Hematopoietic multipotent progenitor cell treated with erythropoietin and hydrocortisone succinate and interleukin-3 and kit ligand, for 4 days (in vitro differentiated cells): Measurements from ENCODE around the gene PDGFA.

Experiments
- DNase-seq: peaks from one replicate; pipeline ENCODE4 v3.0.0-alpha.2; 2015

PDGFA gene

DNA sequence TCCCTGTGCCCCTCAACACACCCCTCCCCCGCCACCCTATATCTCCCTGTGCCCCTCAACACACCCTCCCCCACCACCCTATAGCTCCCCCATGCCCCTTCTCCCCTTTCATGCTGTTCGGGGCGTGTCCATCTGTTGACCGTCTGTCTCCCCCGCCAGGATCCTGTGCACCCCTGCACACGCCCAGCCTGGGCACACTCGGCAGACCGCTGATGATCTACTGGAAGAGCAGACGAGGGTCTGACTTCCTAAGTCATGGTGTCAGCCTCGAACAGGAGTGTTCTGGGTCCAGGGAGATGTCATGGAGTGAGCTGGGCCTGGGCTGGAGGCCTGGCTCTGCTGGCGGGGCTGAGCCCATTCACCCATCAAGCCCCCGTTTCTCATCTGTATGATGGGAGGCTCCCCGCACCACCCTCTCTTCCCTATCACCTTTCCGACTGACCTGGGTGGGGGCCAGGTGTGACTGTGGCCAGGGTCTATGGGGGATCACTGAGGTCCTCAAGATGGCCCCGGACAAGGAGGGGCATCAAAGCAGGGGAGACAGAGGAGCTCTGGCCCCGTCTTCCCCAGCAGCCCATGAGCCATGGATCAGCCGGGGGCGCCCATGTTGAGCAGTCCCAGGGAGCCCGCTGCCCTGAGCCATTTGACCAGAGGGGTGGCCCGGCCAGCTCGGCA lies 48.3 kb downstream of the PDGFA start:
- DNase-seq = no peak

DNA sequence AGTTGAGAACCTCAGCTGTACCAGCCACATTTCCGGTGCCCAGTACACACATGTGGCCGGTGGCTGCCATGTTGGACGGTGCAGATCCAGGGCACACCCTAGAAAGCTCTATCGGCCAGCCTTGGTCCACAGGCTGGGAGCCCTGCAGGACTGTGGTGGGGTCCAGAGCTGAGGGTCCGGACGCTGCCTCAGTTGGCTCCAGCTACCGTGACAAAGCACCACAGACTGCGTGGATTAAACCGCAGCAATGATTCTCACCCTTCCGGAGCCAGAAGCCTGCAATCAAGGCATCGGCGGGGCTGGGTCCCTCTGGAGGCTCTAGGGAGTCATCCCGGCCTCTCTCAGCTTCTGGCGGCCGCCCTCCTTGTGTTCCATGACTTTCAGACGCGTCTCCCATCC lies 50.1 kb downstream of the PDGFA start:
- no peak for DNase-seq

DNA sequence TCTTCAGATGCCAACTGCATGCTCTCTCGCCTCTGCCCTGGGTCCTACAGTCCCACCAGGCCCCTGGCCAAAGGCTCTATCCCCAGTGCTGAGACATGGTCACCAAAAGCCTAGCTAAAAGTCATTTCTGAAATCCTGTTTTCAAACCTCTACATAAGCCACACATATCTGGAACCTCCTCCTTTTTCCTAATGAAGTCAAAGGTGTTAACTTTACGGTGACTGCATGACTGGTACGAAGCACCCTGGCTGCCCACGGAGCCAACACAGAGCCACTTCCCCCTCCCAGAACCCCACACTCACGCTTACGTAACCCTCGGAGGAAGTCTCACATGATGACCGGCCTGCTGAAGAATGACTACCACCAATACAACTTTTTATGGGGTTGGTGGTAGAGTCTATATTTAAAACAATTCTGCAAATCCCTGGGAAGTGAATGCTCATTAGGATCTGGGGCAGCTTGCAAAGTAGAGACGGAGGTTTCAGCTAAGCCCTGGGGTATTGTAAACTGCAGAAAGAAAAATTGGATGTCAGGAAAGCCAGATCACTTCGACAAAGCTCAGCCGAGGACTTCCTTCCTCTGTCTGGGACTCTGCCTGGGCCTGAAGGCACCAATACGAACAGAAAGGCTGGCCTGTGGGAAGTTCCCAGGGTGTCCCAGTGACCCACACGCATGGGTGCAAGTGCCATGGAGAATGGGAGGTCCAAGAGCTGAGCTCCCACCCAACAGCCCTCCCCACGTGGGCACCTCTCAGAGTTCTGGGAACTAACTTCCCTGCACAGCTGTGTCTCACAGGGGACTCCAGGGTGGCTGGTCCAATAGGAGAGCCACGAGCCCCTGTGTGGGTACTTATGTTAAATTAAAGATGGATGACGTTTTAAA lies 50.7 kb downstream of the PDGFA start:
- DNase-seq = peak; percentile 71

- no peak for DNase-seq
These were observed 51.6 kb downstream of the PDGFA start for GRCh38 chr7:467856-468545.

- no peak for DNase-seq
These were observed 52.2 kb downstream of the PDGFA start for GRCh38 chr7:467393-467828.

GRCh38 chr7:466465-467191 lies 53.0 kb downstream of the PDGFA start:
- no peak for DNase-seq

GRCh38 chr7:465710-466400 lies 53.8 kb downstream of the PDGFA start:
- no peak for DNase-seq

DNA sequence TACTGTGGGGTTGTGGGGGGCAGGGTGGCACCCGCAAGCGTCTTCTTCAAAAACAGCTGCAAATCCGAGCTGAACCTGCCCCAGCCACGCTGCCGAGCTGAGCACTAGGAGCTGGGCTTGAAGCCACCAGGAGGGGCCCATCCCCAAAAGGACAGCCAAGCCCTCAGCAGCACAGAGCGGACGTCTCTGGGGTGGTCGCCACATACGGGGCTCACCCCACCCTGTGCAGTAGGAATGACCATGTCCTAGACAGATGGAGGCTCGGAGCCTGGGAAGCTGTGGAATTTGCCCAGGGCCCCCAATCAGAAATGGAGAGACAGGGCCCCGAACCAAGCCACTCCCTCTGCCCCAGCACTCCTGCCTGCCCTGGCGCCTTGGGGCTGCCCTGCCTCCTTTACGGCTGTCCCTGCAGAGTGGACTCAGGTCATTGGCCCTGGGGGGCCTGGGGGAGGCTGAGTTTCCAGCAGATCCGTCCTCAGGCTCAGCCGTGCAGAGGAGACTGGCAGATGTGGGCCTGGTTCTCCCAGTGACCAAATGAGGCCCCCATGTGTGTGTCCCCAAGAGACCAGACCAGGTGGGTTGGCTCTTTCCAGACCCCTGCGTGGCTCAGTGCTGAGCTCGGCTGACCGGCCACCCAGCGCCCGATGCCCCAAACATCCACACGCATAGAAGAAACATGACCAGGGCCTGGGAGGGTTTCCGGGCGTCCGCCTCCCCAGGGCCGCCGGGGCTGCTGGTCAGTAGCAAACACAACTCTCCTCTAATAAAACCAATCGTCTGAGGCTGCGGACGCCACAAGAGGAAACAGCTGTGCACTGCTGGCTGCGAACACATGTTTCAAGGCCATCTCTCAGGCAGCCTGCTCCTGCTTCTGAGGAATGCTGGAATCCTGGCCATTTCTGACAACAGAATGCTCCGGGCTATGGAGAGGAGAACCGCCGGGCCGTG lies 54.9 kb downstream of the PDGFA start:
- DNase-seq = no peak

- DNase-seq = no peak
These were observed 55.7 kb downstream of the PDGFA start for GRCh38 chr7:463817-464453.

DNA sequence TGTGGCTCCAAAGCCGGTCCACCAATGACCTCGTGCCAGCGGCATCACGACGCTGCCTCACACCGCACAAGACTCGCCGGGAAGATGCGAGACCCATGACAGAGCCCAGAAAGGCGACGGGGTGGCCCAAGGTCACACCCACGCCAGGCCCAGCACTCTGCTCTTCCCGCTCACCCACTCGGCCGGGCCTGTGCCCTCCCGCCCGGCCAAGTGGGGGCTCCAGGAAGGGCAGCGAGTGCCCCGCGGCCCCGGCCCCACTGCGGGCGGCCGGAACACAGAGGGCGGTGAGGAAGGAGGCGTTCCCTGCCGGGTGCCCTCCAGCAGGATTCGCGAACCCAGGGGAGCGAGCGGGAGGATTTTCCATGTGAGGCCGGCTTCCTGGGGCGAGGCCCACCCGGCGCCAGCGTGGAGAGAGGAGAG lies 56.3 kb downstream of the PDGFA start:
- no peak for DNase-seq

DNA sequence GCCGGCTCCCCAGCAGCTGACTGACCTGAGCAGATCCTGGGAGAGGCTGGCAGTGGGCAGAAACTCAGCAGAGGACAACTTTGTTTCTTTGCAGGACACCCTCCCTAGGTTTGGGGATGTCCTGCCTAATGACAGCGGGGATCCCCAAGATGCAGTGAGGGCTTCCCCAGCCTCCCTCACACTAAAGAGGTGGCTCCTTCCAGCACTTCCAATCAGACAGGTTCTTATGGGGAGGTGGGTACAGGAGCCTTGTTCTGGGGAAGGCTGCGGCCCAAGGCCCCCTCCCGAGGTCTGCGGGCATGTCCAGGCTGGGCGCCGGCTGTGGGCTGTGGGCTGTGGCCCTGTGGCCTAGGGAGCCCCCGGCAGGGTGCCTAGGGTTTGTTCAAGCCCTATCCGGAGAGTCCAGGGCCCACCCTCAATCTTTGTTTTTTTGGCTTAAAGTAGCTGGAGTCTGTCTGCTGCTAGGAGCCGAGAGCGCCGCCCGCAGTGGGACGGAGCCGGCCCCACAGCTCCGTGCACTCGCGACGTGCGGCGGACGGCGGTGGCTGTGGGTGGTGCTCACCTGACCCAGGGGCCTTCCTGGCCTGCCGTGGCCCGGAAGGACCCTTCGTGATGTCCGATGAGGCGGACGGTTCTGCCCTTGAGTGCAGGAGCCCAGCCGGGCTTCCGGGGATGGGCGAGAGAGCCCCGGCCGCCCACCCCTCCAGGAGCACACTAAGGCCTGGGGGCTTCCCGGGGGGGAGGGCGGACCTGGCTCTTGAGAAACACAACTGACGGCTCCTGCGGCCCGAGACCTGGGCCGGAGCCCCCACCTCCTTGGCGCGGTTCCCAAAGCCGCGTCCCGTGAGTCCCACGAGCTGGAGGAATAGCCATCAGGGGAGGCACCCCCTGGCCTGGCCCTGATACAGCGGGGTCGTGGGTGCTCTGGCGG lies 57.2 kb downstream of the PDGFA start:
- DNase-seq = no peak

- DNase-seq = no peak
These were observed 58.0 kb downstream of the PDGFA start for GRCh38 chr7:461453-462172.

DNA sequence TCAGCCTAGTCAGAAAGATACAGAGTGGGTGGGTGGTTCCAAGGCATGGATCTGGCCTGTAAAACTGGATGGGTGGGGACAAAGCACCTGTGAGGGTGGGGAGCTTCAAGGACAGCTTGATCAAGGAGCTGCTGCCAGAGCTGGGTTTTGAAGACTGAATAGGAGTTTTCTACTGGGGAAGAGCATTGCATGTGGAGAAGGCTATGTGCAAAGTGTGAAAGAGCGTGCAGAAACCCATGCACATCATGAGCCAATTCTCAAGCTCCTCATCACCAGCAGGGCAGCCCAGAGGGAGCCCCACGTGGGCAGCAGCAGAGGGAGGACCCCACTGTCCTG lies 58.6 kb downstream of the PDGFA start:
- DNase-seq = no peak

GRCh38 chr7:460374-461116 lies 59.1 kb downstream of the PDGFA start:
- no peak for DNase-seq

DNA sequence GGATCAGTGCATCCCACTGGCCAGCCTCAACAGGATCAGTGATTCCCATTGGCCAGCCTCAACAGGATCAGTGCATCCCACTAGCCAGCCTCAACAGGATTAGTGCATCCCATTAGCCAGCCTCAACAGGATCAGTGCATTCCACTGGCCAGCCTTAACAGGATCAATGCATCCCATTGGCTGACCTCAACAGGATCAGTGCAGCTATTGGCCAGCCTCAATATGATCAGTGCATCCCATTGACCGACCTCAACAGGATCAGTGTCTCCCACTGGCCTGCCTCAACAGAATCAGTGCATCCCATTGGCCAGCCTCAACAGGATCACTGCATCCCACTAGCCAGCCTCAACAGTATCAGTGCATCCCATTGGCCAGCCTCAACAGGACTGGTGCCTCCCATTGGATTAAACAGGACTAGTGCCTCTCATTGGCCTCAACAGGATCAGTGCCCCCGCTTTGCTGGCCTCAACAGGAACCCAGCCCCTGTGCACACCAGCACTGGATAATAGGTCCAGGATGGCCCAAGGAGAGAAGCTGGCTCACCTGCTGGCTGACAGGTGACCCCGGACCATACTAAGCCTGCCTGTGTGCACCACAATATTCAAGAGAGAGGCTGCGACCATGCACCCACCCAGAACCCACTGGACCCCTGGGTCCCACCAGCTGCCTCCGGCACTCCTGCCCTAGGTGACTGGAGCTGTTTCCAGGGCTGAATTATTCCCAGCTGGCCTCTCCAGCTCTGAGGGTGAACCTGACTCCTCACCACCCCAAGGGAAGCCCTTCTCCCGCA lies 59.9 kb downstream of the PDGFA start:
- no peak for DNase-seq

GRCh38 chr7:458511-459245 lies 61.0 kb downstream of the PDGFA start:
- no peak for DNase-seq
